Endothelial cell of hepatic sinusoid (primary cell): ENCODE measurements around the gene CABCOCO1.

Source experiments
- in situ Hi-C: cut with HindIII; loops from 2 replicates; pipeline ENCODE4 v1.10.0; 2017; ENCODE audit warnings: low sequenced_read_pairs

CABCOCO1 gene

DNA sequence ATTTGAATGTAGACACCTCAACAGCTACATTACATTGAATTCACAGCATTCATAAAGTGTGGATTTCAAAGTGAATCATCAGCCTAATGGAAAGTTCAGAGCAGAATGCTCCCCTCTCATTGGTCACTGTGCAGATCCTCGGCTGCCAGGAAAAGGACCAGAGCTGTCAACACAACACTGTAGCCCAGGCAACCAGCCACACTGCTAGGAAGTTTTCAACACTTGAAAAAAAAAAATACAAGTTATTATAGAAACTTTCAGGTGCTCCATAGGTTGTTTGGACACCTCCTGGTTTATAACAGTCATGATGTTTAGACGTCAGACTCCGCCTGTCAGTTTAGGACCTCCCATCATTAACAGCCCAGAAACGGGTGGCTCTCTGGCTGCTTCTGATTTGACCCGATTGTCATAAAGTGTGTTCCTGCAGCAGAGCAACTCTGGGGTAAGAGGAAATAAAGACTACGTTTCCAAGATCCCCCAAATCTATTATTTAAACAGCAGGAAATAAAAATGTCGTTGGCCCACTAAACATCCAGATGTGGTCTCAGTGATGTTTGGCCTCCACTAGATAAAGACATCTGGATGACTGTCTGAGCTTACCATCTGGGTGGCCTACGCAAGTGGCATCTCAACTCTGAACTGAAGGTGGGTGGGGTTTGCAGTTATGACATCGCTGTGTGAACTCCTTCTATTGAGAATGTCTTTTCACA lies 117.4 kb downstream of the CABCOCO1 start:
- in situ Hi-C loops, result no loop called here

- in situ Hi-C loops, result no loop called here
Measured at GRCh38 chr10:61780732-61781131, 118.0 kb downstream of the CABCOCO1 start.

GRCh38 chr10:61781969-61782403 lies 119.3 kb downstream of the CABCOCO1 start:
- in situ Hi-C loops, result no loop called here

DNA sequence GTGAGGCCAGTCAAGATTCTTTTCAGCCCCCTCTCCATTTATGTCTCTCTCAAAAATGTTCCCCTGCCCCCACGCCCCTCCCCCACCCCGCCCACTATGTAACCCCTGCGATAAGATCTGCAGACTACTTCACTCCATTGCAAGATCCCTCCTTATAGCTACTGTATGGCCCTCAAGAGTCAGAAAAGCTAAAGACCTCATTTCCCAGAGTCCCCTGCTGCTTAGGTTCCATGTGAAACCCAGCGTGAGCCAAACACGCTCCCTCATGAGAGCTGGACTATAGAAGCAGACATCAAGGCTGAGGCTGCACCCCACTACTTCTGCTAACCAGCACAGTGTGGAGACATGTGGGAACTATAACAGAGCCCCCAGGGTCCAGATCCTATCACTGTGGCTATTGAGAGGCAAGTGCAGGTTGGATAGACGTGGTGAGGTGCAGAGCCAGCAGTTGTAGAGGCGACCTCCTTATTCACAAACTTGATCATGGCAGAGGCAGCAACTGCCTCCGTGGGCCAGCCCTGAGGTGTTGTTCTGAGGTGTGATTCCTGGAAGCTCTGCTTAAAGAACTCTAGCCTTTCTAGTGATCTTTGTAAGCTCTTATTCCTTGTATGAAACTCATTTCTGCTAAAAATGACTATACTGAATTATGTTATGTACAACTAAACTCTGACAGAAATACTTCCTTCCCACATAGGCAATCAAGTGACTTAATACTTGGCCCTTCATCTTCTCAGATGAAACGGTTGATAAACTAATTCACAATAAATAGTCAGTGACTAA lies 121.8 kb downstream of the CABCOCO1 start:
- in situ Hi-C loops, result no loop called here

DNA sequence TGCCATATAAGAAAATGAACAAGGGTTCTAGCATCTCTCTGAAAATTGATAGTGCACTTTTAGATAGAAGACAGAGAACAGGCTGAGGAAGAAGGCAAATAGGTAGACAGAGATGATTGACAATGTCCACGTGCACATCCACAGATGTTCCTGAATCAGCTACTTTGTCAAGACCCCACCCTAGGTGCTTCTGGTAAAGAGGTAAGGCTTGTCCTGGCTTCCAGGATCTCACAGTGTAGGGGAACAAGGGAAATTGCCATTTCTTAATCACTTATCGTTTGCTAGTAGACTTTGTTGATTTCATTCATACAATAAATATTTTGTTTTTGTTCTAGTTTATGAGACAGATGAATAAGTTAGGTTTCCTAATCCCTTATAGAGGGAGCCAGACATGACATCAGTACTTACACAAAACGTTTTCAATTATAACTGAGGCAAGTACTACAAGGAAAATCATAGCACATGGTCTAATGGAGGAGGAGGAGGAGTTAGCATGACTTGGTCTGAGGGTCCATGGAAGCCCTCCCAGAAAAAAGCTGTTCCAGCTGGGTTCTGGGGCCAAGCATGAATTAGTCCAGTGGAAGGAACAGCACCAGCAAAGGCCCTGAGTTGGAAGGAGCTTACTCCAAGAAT lies 122.9 kb downstream of the CABCOCO1 start:
- in situ Hi-C loops, result no loop called here

GRCh38 chr10:61786728-61787127 lies 124.0 kb downstream of the CABCOCO1 start:
- in situ Hi-C loops, result no loop called here

GRCh38 chr10:61787170-61787569 lies 124.4 kb downstream of the CABCOCO1 start:
- in situ Hi-C loops, result no loop called here

DNA sequence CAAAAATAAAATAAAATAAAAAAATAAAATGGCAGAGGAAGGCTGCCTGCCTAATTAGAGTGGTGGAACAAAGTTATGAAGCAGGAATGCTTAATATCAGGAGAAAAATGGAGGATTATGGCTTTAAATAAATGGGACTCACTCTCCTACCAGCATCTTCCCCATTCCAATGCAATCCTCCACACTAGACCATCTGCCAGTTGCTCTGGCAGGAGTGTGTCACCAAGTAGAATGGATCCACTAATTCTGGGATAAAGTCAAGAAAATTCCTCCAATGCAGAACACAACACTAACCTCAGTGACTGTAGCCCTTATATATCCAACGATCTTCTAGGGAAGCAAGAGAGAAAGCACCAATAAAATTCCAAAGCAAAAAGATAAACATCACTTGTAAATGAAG lies 126.3 kb downstream of the CABCOCO1 start:
- in situ Hi-C loops, result no loop called here

- in situ Hi-C loops, result no loop called here
Measured at GRCh38 chr10:61791216-61791615, 128.5 kb downstream of the CABCOCO1 start.

GRCh38 chr10:61792097-61792716 lies 129.5 kb downstream of the CABCOCO1 start:
- in situ Hi-C loops, result no loop called here

DNA sequence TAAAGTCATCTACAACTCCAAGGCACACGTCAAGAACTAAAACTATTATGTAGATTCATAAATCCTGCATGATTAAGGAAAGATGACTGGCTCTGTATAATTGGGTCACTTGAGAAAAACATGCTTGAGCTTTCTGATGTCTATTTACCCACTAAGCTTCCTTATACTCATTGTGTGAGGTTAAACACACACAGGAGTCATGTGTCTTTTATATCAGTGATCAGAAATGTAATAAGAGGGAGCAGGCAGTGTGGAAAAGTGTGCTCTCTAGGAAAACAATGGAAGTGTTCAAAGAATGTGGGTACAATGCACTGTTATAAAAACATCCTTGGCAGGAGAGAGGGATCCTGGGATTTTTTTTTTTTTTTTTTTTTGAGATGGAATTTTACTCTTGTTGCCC lies 130.2 kb downstream of the CABCOCO1 start:
- in situ Hi-C loops, result no loop called here

DNA sequence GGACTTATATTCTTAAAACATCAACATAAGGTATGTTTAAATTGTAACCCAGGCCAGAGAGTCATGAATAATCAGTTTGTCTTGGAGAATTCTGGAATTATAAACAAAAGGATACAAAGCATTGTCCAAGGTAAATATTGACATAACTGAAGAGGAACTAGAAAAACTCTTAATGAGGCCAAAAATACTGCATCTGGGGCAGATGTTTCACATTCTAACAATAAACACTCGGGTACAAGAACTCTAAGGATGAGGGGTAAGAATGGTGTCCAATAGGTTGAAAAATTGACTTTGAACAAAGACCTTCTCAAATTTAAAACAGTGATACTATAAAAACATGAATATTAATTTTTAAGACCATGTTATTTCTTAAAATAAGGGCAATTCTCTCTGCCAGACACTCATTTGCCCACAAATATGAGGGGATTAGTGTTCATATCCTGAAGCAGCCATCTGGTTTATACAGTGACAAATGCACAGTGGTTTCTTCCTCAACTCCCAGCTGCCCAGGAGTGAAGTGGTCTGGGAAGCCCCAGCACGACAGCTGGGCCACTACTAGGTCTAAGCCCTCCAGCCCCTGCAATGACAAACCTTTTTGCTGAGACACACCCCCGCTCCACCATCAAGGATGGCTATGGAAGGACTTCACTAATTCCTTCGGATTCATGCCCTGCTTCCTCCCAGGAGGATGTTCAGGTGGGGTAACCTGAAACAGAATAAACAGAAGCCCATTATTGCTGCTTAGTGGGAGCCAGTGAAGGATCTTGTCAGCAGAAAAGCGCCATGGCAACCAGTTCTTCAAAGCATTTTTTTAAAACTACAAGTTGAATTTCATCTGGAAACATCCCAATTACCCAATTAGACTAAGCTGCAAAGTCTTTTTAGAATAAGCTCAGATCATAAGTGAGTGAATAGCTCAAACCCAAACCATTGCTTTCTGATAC lies 131.3 kb downstream of the CABCOCO1 start:
- in situ Hi-C loops, result no loop called here

DNA sequence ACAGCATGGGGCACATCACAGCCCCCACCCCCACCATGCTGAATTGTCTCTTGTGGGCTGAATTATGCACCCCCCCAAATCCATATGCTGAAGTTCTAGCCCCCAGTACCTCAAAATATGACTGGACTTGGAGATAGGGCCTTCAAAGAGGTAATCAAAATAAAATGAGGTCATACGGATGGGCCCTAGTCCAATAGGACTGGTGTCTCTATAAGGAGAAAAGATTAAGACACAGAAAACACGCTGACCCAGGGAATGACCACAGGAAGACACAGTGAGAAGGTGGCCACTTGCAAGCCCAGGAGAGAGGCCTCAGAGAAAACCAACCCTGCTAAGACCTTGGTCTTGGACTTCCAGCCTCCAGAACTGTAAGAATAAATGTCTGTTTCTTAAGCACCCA lies 132.4 kb downstream of the CABCOCO1 start:
- in situ Hi-C loops, result no loop called here

DNA sequence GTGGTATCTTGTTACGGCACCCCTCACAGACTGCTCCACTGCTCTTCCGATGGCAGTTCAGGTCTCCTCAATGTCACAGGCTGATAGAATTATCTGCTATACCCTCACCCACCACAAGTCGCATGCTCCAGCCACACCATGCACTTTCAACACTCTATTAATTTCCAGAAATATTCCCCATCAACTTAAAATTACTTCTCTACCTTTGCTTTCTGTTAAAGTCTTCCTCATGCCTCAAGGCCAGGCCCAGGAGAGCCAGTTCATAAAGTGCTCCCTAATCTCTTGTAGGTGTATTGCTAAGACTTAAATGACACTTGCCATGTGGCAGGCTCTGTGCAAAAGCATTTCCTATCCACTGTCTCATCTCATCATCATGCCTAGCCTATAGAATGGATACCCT lies 132.8 kb downstream of the CABCOCO1 start:
- in situ Hi-C loops, result no loop called here

DNA sequence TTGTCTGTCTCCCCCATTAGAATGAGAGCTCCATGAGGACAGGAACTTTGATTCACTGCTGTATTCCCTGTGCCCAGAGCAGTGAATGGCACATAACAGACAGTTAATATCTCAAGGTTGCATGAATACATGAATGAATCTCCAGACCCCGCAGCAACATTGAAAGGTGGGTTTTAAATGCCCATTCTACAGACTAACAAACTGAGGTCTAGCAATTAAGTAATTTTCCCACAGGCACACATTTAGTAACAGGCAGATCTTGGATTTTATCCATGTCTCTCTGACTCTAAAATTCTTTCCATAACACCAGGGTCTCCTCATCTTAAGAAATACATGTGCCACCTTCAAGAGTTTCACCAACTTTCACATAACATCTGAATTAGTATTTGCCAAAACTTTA lies 134.1 kb downstream of the CABCOCO1 start:
- in situ Hi-C loops, result no loop called here

DNA sequence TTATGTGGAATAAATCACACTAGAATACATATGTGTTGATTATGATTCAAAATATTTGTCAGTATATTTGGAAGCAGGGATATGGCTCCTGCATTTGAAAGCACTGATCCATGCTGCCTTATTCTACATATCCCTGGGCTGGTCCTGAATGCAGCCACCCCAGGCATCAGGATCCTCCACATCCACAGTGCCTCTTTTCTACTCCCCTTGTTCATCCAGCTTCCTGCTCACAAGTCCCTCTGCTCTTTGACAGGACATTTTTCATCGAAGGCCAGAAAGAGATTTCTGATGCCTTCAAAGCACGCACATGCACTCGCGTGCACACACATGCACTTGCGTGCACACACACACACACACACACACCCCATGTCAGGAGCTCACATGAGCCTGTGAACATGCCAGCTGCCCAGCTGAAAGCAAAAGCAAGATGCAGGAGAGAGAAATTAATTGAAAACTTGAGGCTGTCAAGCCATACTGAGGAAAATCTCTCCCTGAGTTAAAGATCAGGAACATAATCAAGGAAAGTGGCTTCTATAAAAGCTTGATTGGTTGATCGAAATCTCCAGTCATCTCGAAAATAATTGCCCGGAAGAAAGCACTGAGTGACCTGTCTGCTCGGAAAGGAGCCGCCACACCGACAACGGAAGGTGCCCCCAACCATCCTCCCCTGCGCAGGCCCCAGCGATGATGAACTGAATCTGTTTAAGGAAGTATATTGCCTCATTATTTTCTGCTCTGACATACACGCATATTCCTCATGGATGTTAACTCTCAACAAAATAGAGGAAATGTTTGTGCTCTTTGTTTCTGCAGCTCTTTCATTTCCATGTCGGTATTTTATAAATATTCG lies 134.8 kb downstream of the CABCOCO1 start:
- in situ Hi-C loops, result no loop called here

- in situ Hi-C loops, result no loop called here
Measured at GRCh38 chr10:61798713-61799112, 136.0 kb downstream of the CABCOCO1 start.

DNA sequence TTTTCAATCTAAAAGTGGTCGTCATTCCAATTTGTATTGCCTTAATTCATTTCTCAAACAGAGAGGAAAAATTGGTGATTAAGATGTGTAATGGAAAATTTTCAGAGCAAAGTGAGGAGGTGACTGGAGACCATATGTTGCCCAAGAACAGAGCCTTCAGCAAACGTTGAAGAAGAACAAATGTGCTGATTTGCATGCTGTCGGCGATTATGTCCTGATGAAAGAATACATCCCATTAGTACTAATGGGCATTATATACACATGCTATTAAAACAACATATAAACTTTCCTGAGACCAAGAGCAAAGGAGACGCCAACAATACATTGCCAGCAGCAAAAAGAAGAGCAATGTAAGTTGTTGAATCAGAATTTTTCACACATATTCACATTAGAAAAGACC lies 138.8 kb downstream of the CABCOCO1 start:
- in situ Hi-C loops, result no loop called here

DNA sequence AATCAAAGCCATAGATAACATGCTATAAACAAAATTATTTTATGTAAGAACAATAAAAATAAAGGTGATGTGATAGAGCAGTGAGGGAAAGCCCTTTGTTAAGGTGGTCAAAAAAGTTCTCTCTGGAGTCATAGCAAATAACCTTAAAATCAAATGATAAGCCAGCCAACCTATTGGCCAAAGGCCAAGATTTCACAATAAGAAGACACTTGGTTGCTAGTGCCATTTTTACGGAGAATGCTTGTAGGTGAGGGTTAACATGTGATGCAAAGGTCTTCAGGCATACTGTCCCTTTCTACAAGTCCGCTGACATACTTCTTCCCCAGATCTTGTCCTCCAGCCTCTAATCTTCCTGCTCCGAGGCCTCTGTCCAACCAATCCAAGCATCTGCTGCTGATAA lies 140.5 kb downstream of the CABCOCO1 start:
- in situ Hi-C loops, result no loop called here
